ENCODE results near the gene ERCC6L. TPM values are rescaled to one million over a fixed set of nuclear protein-coding genes. Genes with fewer than 3 reads are reported as not detected.

ERCC6L gene
- total RNA-seq, 2 experiments from 2014 or later = 10.5 to 10.8 TPM

GRCh38 chrX:72268597-72269365 is 30.0 kb upstream of the ERCC6L start:
- intact Hi-C loops (cut with micrococcal nuclease) = no loop called here
- no peaks in the 10 kb centered on the region for H3K9me3 Mint-ChIP-seq
- no peak for DNase-seq
- H3K27me3 Mint-ChIP-seq = no peaks in the 10 kb centered on the region
- POLR2A ChIA-PET = interaction anchor here (0.6 to 1.3 kb wide), 3 partner anchors 9 to 1676 kb away, joined by 3 read pairs; no protein-coding TSS in a partner anchor
- peak overlapping the region; percentile 28 for H3K27ac Mint-ChIP-seq
- H3K4me3 Mint-ChIP-seq = no peak overlapping the region
- CTCF ChIA-PET = interaction anchor here (1.2 to 2.1 kb wide), 3 partner anchors 8 to 247 kb away, joined by 3 to 8 read pairs (median 6); partner anchors contain the start of gene RPS4X
- peaks cover 43% of the 10 kb centered on the region for H3K36me3 Mint-ChIP-seq
- peaks cover 32% of the 10 kb centered on the region for H3K4me1 Mint-ChIP-seq (ENCODE audit: low read depth)

GRCh38 chrX:72265263-72265662 is 26.4 kb upstream of the ERCC6L start:
- Mint-ChIP-seq H3K4me1 (ENCODE audit: low read depth) (peaks cover 6% of the 10 kb centered on the region), H3K9me3 (no peaks in the 10 kb centered on the region), H3K27me3 (no peaks in the 10 kb centered on the region), H3K36me3 (peaks cover 17% of the 10 kb centered on the region), H3K4me3 (no peak overlapping the region), H3K27ac (no peak overlapping the region)
- ChIA-PET POLR2A (no interaction called here), CTCF (interaction anchor here (0.9 kb wide), 1 partner anchor 20 kb away, joined by 3 read pairs; no protein-coding TSS in a partner anchor)
- no peak for DNase-seq
- intact Hi-C loops (cut with micrococcal nuclease) = no loop called here

GRCh38 chrX:72262077-72262476 is 23.2 kb upstream of the ERCC6L start:
- Mint-ChIP-seq H3K27me3 (no peaks in the 10 kb centered on the region), H3K27ac (no peak overlapping the region)
- CTCF ChIA-PET = no interaction called here

GRCh38 chrX:72260448-72260847 is 21.6 kb upstream of the ERCC6L start:
- Mint-ChIP-seq H3K27ac (no peak overlapping the region), H3K36me3 (peaks cover 2% of the 10 kb centered on the region), H3K4me3 (no peak overlapping the region), H3K27me3 (peaks cover 5% of the 10 kb centered on the region), H3K9me3 (no peaks in the 10 kb centered on the region), H3K4me1 (ENCODE audit: low read depth) (peaks cover under 1% of the 10 kb centered on the region)
- ChIA-PET CTCF (no interaction called here), POLR2A (no interaction called here)
- no peak for DNase-seq
- intact Hi-C loops (cut with micrococcal nuclease) = no loop called here

More at GRCh38 chrX:72262077-72262476, 23.2 kb upstream of the ERCC6L start:
- Mint-ChIP-seq H3K36me3 (peaks cover 2% of the 10 kb centered on the region), H3K4me1 (ENCODE audit: low read depth) (no peaks in the 10 kb centered on the region), H3K4me3 (no peak overlapping the region), H3K9me3 (no peaks in the 10 kb centered on the region)
- no peak for DNase-seq
- POLR2A ChIA-PET = no interaction called here
- intact Hi-C loops (cut with micrococcal nuclease) = no loop called here

GRCh38 chrX:72258174-72258573 is 19.3 kb upstream of the ERCC6L start:
- POLR2A ChIA-PET = no interaction called here
- intact Hi-C loops (cut with micrococcal nuclease) = no loop called here
- H3K27ac Mint-ChIP-seq = no peak overlapping the region
- CTCF ChIA-PET = interaction anchor here (1.0 kb wide), 1 partner anchor 13 kb away, joined by 4 read pairs; no protein-coding TSS in a partner anchor
- no peak for DNase-seq
- H3K9me3 Mint-ChIP-seq = no peaks in the 10 kb centered on the region
- H3K4me1 Mint-ChIP-seq (ENCODE audit: low read depth) = peaks cover 2% of the 10 kb centered on the region
- peaks cover 15% of the 10 kb centered on the region for H3K27me3 Mint-ChIP-seq
- H3K36me3 Mint-ChIP-seq = no peaks in the 10 kb centered on the region
- H3K4me3 Mint-ChIP-seq = no peak overlapping the region

- peaks cover 17% of the 10 kb centered on the region for H3K27me3 Mint-ChIP-seq
- H3K36me3 Mint-ChIP-seq = no peaks in the 10 kb centered on the region
- no peak overlapping the region for H3K27ac Mint-ChIP-seq
- intact Hi-C loops (cut with micrococcal nuclease) = no loop called here
- no peak for DNase-seq
- H3K4me1 Mint-ChIP-seq (ENCODE audit: low read depth) = peaks cover 2% of the 10 kb centered on the region
- CTCF ChIA-PET = no interaction called here
- POLR2A ChIA-PET = no interaction called here
- no peak overlapping the region for H3K4me3 Mint-ChIP-seq
- no peaks in the 10 kb centered on the region for H3K9me3 Mint-ChIP-seq
These were observed 17.0 kb upstream of the ERCC6L start for GRCh38 chrX:72255864-72256263.

GRCh38 chrX:72255445-72255844 is 16.6 kb upstream of the ERCC6L start:
- POLR2A ChIA-PET = no interaction called here
- H3K27me3 Mint-ChIP-seq = peaks cover 17% of the 10 kb centered on the region
- H3K27ac Mint-ChIP-seq = no peak overlapping the region
- no peak overlapping the region for H3K4me3 Mint-ChIP-seq
- DNase-seq = no peak
- H3K9me3 Mint-ChIP-seq = no peaks in the 10 kb centered on the region
- intact Hi-C loops (cut with micrococcal nuclease) = no loop called here
- H3K36me3 Mint-ChIP-seq = no peaks in the 10 kb centered on the region
- H3K4me1 Mint-ChIP-seq (ENCODE audit: low read depth) = peaks cover 2% of the 10 kb centered on the region
- CTCF ChIA-PET = no interaction called here

- H3K4me3 Mint-ChIP-seq = no peak overlapping the region
- intact Hi-C loops (cut with micrococcal nuclease) = no loop called here
- DNase-seq = no peak
- peaks cover 2% of the 10 kb centered on the region for H3K4me1 Mint-ChIP-seq (ENCODE audit: low read depth)
- H3K27ac Mint-ChIP-seq = no peak overlapping the region
- no peaks in the 10 kb centered on the region for H3K9me3 Mint-ChIP-seq
- CTCF ChIA-PET = no interaction called here
- H3K27me3 Mint-ChIP-seq = peaks cover 17% of the 10 kb centered on the region
- H3K36me3 Mint-ChIP-seq = no peaks in the 10 kb centered on the region
- POLR2A ChIA-PET = no interaction called here
These were observed 16.0 kb upstream of the ERCC6L start for GRCh38 chrX:72254816-72255215.

- Mint-ChIP-seq H3K9me3 (no peaks in the 10 kb centered on the region), H3K36me3 (no peaks in the 10 kb centered on the region), H3K4me3 (no peak overlapping the region), H3K27ac (no peak overlapping the region), H3K4me1 (ENCODE audit: low read depth) (peaks cover 2% of the 10 kb centered on the region), H3K27me3 (peaks cover 17% of the 10 kb centered on the region)
- ChIA-PET CTCF (no interaction called here), POLR2A (no interaction called here)
- no peak for DNase-seq
- intact Hi-C loops (cut with micrococcal nuclease) = no loop called here
These were observed 14.9 kb upstream of the ERCC6L start for GRCh38 chrX:72253686-72254085.

- Mint-ChIP-seq H3K4me3 (no peak overlapping the region), H3K36me3 (no peaks in the 10 kb centered on the region), H3K4me1 (ENCODE audit: low read depth) (peaks cover 4% of the 10 kb centered on the region), H3K9me3 (no peaks in the 10 kb centered on the region), H3K27ac (no peak overlapping the region), H3K27me3 (no peaks in the 10 kb centered on the region)
- POLR2A ChIA-PET = no interaction called here
- CTCF ChIA-PET = interaction anchor here (1.0 to 6.1 kb wide), 3 partner anchors 9 to 29 kb away, joined by 3 to 46 read pairs (median 4); partner anchors contain the start of genes ERCC6L and RPS4X
- no peak for DNase-seq
- intact Hi-C loops (cut with micrococcal nuclease) = no loop called here
These were observed 8.5 kb upstream of the ERCC6L start for GRCh38 chrX:72247206-72247942.

GRCh38 chrX:72245461-72246089 is 6.7 kb upstream of the ERCC6L start:
- DNase-seq = peak; percentile 58
- Mint-ChIP-seq H3K27me3 (no peaks in the 10 kb centered on the region), H3K27ac (no peak overlapping the region), H3K36me3 (no peaks in the 10 kb centered on the region), H3K4me1 (ENCODE audit: low read depth) (peaks cover 4% of the 10 kb centered on the region), H3K9me3 (no peaks in the 10 kb centered on the region), H3K4me3 (no peak overlapping the region)
- intact Hi-C loops (cut with micrococcal nuclease) = no loop called here
- ChIA-PET POLR2A (interaction anchor here (0.5 to 1.8 kb wide), 3 partner anchors 24 to 1621 kb away, joined by 3 to 11 read pairs (median 3); partner anchors contain the start of gene RPS4X), CTCF (interaction anchor here (0.7 to 6.1 kb wide), 14 partner anchors 12 to 326 kb away, joined by 3 to 46 read pairs (median 4); partner anchors contain the start of gene RPS4X)

- H3K27ac Mint-ChIP-seq = peak overlapping the region; percentile 18
- H3K9me3 Mint-ChIP-seq = no peaks in the 10 kb centered on the region
- no peaks in the 10 kb centered on the region for H3K27me3 Mint-ChIP-seq
- no peak for DNase-seq
- peaks cover 8% of the 10 kb centered on the region for H3K4me1 Mint-ChIP-seq (ENCODE audit: low read depth)
- POLR2A ChIA-PET = no interaction called here
- H3K4me3 Mint-ChIP-seq = no peak overlapping the region
- H3K36me3 Mint-ChIP-seq = no peaks in the 10 kb centered on the region
- CTCF ChIA-PET = interaction anchor here (2.2 to 6.1 kb wide), 2 partner anchors 33 to 296 kb away, joined by 7 to 46 read pairs; partner anchors contain the start of gene RPS4X
- intact Hi-C loops (cut with micrococcal nuclease) = no loop called here
These were observed 4.6 kb upstream of the ERCC6L start for GRCh38 chrX:72243472-72243871.

All from activated CD4-positive, alpha-beta memory T cell treated with anti-CD3 and anti-CD28 coated beads for 36 hours (primary cell).